Mammary epithelial cell (primary cell): ENCODE results near the gene KSR2.

ENCODE experiments used
- EZH2 ChIP-seq: IDR thresholded peaks from 2 replicates; pipeline ENCODE4 v1.6.1; 2012; ENCODE audit warnings: low read length, inconsistent platforms, borderline replicate concordance
- TF ChIP-seq, protein P1 (sequence below), 2 donors: IDR thresholded peaks in 1 of 2; conservative IDR thresholded peaks in 1 of 2; 2 replicates each; pipeline ENCODE4 v1.5.1; 2011 to 2012; ENCODE audit warnings: inconsistent platforms in 2 of 2, low read length in 2 of 2, mild to moderate bottlenecking in 2 of 2, control low read depth in 1 of 2, low read depth in 1 of 2; ENCODE audit not compliant: insufficient read depth in 1 of 2; ENCODE audit errors: extremely low read depth in 1 of 2

DNA sequence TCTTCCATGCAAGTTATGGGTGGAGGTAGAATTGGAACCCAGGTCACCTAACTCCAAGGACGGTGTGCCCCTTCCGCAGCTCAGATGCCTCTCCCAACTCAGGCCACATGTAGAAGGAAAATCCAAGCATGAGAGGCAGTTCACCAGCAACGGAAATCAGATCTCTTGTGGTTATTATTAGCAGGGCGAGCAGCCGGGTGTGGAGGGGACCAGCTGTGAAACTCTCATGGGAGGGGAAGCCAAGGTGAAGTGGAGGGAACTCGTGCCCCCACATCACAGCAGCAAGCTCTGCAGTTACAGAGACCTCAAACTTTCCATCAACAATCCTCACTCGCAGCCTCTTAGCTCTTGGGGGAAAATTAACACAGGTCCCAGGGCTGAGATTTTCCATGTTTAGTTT lies 79.7 kb downstream of the KSR2 start:
- TF ChIP-seq, protein P1, sequence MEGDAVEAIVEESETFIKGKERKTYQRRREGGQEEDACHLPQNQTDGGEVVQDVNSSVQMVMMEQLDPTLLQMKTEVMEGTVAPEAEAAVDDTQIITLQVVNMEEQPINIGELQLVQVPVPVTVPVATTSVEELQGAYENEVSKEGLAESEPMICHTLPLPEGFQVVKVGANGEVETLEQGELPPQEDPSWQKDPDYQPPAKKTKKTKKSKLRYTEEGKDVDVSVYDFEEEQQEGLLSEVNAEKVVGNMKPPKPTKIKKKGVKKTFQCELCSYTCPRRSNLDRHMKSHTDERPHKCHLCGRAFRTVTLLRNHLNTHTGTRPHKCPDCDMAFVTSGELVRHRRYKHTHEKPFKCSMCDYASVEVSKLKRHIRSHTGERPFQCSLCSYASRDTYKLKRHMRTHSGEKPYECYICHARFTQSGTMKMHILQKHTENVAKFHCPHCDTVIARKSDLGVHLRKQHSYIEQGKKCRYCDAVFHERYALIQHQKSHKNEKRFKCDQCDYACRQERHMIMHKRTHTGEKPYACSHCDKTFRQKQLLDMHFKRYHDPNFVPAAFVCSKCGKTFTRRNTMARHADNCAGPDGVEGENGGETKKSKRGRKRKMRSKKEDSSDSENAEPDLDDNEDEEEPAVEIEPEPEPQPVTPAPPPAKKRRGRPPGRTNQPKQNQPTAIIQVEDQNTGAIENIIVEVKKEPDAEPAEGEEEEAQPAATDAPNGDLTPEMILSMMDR (conservative IDR thresholded peaks at IDR 0.05 in 1 of 2, IDR thresholded peaks at IDR 0.05 in 1 of 2; ENCODE audit: extremely low read depth in 1 of 2, insufficient read depth in 1 of 2, low read depth in 1 of 2, low read length in 2 of 2), result no peak
- TF ChIP-seq EZH2, result no peak
